HG03280 (cell line): ENCODE results near the gene ETFDH.
"Not testable (repeated sequence)": the region's sequence is repeated elsewhere in the genome, so short reads cannot be mapped to it uniquely, and the experiment has no call there.

Experiments used
- ATAC-seq: cut with Tn5 transposase; IDR thresholded peaks from one replicate; pipeline ENCODE4 v1.9.1; 2021; ENCODE audit warnings: mild to moderate bottlenecking, moderate library complexity; ENCODE audit not compliant: unreplicated experiment

The ETFDH gene

DNA sequence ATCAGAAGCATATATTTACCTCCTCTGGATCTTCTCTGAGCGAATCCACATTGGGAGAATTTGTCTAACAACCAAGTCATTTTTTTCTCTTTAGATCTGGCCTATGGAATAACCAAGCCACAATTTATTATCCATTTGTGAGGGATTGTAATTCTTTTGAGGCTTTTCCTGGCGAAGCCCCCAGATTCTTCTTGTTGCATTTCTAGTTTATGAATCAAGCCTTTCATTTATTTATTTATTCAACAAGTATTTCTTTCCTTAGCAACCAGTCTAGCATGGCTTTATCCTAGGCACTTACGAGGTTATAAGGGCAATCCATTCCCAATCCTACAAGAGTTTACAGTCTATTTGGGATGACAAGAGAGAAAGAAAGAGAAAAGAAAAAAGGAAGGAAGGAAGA lies 78.3 kb downstream of the ETFDH start:
- ATAC-seq: no peak

DNA sequence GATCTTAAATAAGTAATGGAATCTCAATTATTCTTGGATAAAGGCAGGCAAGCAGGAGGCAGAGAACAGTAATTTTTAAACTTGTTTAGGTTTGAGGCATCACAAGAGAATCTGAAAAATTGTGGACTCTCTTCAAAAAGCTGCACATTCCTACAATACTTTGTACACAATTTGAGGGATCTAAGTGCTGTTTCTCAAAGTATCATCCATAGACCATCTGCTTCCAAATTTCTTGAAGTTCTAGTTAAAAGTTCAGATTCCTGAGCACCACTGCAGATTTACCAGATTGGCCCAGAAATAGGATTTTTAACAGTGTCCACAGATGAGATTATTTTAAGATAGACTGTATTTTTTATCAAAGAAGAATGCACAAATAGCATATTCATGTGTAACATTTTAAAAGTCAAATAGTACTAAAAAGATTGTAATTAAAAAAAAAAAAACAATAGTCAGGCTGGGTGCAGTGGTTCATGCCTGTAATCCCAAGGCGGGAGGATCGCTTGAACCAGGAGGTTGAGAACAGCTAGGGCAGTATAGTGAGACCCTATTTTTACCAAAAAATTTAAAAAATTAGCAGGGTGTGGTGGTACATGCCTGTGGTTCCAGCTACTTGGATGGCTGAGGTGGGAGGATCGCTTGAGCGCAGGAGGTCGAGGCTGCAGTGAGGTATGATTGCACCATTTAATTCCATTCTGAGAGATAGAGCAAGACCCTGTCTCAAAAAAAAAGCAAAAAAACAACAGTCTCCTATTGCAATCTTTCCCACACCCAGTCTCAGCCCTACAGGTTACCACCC lies 82.5 kb downstream of the ETFDH start:
- no peak for ATAC-seq

DNA sequence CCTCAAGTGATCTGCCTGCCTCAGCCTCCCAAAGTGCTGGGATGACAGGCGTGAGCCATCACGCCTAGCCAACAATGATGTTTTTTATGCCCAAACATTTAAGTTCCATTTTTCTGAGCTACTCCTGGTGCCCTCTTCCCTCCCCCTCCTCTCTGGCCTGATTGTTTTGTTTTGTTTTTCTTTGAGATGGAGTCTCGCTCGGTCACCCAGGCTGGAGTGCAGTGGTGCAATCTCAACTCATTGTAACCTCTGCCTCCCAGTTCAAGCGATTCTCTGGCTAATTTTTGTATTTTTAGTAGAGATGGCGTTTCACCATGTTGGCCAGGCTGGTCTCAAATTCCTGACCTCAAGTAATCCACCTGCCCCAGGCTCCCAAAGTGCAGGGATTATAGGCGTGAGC lies 83.7 kb downstream of the ETFDH start:
- not testable (repeated sequence) for ATAC-seq

DNA sequence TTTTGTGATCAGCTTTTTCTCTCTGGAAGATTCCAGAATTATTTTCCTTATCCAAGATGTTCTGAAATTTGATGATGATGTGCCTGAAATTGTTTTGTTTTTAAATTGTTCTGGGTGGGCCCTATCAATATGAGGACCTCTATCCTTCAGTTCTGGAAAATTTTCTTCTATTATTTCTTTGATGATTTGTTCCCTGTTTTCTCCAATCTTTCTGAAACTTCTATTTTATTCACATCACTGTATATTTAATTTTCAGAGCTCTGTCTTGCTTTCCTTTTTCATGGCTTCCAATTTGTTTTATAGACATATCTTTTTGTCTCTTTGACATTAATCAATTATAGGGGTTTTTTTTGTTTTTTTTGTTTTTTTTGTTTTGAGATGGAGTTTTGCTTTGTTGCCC lies 84.5 kb downstream of the ETFDH start:
- no peak for ATAC-seq

DNA sequence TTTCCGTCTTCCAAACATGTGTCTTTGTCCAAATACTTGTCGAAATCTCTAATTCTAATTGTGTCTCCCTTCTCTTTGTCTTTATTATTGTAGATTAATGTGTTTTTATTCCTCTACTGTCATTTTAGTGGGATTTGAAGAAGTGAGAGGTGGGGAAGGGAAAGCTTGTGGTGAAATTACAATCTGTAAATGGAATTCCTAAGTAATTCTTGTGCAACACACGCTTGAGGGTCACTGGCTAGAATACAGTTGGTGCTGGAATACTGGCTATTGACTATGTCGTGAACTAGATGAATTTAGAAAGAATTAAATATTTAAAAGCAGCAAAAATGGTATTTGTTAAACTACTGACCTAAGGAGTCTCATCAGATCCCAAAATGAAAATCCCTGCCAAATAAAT lies 86.0 kb downstream of the ETFDH start:
- ATAC-seq: no peak

DNA sequence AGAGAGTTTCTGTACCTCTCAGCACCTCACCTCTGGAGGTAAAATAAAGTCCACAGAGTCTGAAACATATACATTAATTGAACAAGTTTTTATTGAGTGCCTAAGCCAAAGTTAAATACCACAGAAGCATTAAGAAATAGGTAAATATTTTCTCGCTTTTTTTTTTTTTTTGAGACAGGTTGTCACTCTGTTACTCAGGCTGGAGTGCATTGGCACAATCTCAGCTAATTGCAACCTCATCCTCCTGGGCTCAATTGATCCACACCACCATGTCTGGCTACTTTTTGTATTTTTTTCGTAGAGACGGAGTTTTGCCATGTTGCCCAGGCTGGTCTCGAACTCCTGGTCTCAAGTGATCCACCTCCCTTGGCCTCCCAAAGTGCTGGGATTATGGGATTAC lies 86.6 kb downstream of the ETFDH start:
- no peak for ATAC-seq
